ENCODE measurements around the gene KAT7. TPM values are rescaled to one million over a fixed set of nuclear protein-coding genes. Genes with fewer than 3 reads are reported as not detected.
A peak's percentile ranks its signal among the peaks of the same experiment; 100 is the strongest.

KAT7 gene
- total RNA-seq, 2 donors from 2014 or later, result 48.3 to 78.6 TPM

DNA sequence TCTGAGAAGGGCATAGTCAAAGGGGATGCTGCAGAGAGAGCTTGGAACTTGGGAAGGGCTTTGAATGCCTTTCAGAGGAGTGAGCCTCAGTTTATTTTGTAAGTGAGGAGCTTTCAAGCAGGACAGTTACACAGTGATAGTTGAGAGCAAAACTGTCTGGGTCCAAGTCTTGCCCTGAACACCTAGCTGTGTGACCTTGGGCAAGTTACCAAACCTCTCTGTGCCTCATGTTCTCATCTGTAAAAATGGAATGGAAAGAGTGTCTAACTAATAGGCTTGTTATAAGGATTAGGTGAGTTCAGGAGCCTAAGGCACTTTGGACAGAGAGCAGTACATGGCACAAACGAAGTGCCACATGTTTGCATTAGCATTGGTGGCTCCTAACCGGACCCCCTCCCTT lies 86.4 kb downstream of the KAT7 start:
- Histone ChIP-seq H3K4me3 (no peak overlapping the region), H3K27me3 (replicated peaks; ENCODE audit: insufficient read depth) (no peaks in the 10 kb centered on the region), H3K27ac (no peak overlapping the region), H3K9me3 (no peaks in the 10 kb centered on the region), H3K4me1 (replicated peaks) (no peaks in the 10 kb centered on the region), H3K36me3 (no peaks in the 10 kb centered on the region)
- 77% methylated on average over 2 of the region's 2 CpGs for WGBS
- DNase-seq (ENCODE audit: low spot score), result no peak
- intact Hi-C loops (cut with DNase I), result no loop called here
- TF ChIP-seq POLR2A (IDR thresholded peaks at IDR 0.05) (no peak), POLR2AphosphoS5 (IDR thresholded peaks at IDR 0.05) (no peak)
- TF ChIP-seq, protein P1, sequence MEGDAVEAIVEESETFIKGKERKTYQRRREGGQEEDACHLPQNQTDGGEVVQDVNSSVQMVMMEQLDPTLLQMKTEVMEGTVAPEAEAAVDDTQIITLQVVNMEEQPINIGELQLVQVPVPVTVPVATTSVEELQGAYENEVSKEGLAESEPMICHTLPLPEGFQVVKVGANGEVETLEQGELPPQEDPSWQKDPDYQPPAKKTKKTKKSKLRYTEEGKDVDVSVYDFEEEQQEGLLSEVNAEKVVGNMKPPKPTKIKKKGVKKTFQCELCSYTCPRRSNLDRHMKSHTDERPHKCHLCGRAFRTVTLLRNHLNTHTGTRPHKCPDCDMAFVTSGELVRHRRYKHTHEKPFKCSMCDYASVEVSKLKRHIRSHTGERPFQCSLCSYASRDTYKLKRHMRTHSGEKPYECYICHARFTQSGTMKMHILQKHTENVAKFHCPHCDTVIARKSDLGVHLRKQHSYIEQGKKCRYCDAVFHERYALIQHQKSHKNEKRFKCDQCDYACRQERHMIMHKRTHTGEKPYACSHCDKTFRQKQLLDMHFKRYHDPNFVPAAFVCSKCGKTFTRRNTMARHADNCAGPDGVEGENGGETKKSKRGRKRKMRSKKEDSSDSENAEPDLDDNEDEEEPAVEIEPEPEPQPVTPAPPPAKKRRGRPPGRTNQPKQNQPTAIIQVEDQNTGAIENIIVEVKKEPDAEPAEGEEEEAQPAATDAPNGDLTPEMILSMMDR (IDR thresholded peaks at IDR 0.05), result no peak

DNA sequence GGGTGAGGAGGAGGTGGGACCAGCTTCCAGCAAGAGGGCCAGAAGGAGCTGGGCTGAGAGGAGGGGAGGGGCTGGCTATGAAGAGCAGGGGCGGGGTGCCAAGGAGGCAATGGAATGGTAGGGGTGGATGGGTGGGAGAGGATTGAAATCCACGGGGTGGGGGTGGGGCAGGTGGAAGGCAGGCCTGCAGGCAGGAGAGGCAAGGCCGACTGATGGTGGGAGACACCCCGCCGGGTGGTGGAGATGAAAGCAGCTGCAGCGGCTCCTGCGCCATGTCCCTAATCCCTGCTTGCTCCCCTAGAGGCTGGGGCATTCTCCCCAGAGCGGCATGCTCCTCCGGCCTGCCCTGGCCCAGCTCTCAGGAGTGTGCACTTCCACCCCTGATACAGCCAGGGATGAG lies 87.2 kb downstream of the KAT7 start:
- H3K4me1 ChIP-seq (replicated peaks), result no peaks in the 10 kb centered on the region
- no peak overlapping the region for H3K4me3 ChIP-seq
- no peaks in the 10 kb centered on the region for H3K36me3 ChIP-seq
- intact Hi-C loops (cut with DNase I), result no loop called here
- DNase-seq (ENCODE audit: low spot score), result no peak
- TF ChIP-seq POLR2A (IDR thresholded peaks at IDR 0.05) (no peak), POLR2AphosphoS5 (IDR thresholded peaks at IDR 0.05) (no peak)
- TF ChIP-seq, protein P1 (IDR thresholded peaks at IDR 0.05), result no peak
- 66% methylated on average over 9 of the region's 9 CpGs for WGBS
- no peaks in the 10 kb centered on the region for H3K9me3 ChIP-seq
- no peak overlapping the region for H3K27ac ChIP-seq
- H3K27me3 ChIP-seq (replicated peaks; ENCODE audit: insufficient read depth), result no peaks in the 10 kb centered on the region

DNA sequence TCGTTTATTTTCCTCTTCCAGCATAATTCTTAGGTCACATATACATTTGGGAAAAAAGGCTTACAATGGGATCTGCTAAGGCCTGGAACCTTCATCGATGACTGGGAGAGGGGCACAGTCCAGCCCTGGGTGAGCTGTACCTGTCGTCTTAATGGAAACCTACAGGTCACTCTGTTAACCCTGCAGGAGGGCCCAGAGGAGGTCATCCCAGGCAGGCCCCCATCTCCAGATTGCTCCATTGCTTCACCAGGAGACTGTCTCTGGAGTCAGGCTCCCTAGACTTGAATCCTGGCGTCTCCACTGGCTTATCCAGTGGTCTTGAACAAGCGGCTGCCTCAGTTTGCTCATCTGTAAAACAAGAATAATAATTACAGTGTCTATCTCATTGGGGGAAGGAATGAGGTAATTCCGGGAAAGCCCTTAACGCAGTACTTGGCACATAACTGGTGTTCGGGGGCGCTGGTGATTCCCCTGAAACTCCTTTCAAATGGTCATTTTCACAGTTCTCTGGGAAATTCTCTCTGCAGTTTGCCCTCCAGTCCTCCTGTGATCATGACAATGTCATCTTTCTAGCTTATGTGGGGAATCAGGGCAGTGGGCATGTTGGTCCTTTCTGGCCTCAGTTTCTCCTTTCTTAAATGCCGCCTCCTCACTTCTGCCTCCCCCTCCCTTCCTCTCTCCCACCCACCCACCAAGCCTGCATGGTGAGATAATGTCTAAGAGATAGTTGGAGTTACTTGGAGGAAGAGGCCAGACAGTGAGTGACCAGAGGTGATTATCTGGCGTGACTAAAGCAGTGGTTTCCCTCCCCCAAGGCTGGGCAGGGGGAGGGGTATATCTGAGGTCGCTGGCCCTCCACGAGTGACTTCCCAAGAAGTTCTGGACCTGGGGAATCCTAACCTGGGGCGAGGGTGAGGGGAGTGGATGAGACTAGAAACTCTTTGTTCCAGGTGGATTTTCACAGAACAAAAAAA lies 90.7 kb downstream of the KAT7 start:
- Histone ChIP-seq H3K36me3 (no peaks in the 10 kb centered on the region), H3K27ac (no peak overlapping the region), H3K27me3 (replicated peaks; ENCODE audit: insufficient read depth) (no peaks in the 10 kb centered on the region), H3K9me3 (no peaks in the 10 kb centered on the region), H3K4me1 (replicated peaks) (no peaks in the 10 kb centered on the region), H3K4me3 (no peak overlapping the region)
- no peak for DNase-seq (ENCODE audit: low spot score)
- TF ChIP-seq POLR2AphosphoS5 (IDR thresholded peaks at IDR 0.05) (no peak), POLR2A (IDR thresholded peaks at IDR 0.05) (no peak)
- TF ChIP-seq, protein P1 (IDR thresholded peaks at IDR 0.05), result no peak
- 81% methylated on average over 14 of the region's 14 CpGs for WGBS
- intact Hi-C loops (cut with DNase I), result no loop called here

DNA sequence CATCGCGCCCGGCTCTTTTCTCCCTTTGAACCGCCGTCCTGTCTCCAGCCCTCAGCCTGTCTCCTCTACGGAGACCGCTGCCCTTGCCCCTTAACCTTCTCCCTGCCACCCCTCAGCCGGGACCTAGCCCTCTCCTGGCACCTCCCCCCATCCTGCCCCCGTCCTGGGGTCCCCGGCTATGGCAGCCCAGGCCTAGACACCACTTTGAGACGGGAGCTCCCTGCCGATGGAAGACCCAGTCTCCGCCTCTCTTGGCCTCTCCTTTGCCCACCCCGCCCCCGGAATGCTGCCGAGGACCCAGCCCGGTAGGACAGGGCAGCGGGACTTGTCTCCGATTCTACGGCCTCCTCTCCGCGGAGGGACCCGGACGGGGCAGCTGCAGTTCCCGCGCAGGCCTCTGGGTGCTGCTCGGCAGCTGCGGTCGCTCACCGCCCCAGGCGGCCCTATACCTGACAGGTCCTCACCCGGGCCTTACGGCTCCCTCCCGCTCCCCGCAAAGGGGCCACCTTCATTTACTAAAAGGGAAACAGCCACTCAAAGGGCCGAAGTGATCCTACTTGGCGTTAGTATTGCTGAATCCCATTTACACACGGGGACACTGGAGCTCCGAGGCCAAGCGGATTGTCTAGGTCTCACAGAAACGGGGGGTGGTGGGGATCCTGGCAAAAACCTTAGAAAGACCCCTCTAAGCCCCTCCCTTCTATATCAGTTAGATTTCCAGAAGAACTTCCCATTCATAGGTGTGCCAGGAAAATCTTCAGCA lies 92.0 kb downstream of the KAT7 start:
- no peak for TF ChIP-seq POLR2A (IDR thresholded peaks at IDR 0.05)
- TF ChIP-seq, protein P1 (IDR thresholded peaks at IDR 0.05), result peak; percentile 61 to 97 (median 92)
- 11% methylated on average over 41 of the region's 41 CpGs for WGBS
- Histone ChIP-seq H3K36me3 (no peaks in the 10 kb centered on the region), H3K27me3 (replicated peaks; ENCODE audit: insufficient read depth) (no peaks in the 10 kb centered on the region), H3K9me3 (no peaks in the 10 kb centered on the region), H3K27ac (no peak overlapping the region), H3K4me3 (no peak overlapping the region), H3K4me1 (replicated peaks) (no peaks in the 10 kb centered on the region)
- DNase-seq (ENCODE audit: low spot score), result peak; percentile 58
- intact Hi-C loops (cut with DNase I), result loop anchor here (5.0 kb wide), 1 partner anchor 117 kb away; the partner anchor contains the start of gene DLX3
